ENCODE results near the gene MAST4.

Gene MAST4

DNA sequence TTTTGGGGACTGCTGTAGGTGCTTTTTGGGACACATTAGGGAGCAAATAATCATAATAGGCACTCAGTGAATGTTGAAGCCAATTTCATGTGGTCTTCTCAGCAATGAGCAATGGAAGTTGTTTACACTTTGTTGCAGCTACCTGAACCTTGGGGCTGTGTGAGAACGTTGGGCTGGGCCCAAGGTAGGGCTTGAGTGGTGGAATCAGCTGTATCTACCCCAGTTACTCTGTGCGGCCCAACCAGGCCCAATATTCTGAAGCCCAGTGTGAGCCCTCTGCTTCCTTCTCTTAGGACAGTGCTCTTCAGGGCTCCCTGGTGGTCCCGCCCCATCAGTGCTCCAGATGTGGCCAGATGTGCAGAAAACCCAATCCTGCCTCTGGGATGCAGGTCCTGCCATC is 38.4 kb downstream of the MAST4 start:
- no peak for DNase-seq
- in situ Hi-C loops (cut with HindIII; ENCODE audit: low pct_ligation_motif_present, low pct_unique_long_range_greater_than_20kb, low sequenced_read_pairs) = no loop called here

DNA sequence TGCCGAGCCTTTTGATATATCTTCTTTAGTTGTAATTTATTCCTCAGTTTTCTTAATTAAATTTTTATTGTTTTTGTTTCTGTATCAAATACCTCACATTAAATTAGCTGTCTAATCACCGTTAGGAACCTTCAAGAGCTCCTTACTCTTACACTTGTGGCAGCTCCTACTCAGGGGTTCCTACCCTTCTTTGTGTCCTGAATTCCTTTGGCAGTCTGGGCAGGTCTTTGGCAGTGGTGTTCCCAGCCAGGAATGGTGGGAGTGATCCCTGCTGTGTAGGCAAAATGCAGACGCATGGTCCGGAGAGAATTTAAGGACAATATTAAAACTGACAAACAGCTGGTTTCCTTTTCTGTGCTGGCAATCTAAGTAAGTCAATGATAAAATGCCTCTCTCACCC is 41.8 kb downstream of the MAST4 start:
- DNase-seq = no peak
- in situ Hi-C loops (cut with HindIII; ENCODE audit: low pct_ligation_motif_present, low pct_unique_long_range_greater_than_20kb, low sequenced_read_pairs) = no loop called here

DNA sequence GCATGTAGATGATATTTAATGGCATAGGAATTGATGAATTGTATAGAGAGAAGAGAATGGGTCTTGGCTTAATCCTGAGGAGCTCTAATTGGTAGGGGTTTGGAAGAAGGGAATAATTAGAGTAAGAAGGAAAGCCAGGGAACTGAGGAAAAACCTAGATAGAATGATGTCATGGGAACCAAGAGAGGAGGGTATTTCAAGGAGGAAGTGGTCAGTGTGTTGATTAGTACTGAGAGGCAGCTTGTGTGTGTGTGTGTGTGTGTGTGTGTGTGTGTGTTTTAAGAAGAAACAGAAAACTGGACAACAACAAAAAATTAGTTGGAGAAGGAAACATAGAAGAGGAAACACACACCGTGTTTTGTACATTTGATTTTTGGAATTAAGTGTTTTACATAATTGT is 42.8 kb downstream of the MAST4 start:
- in situ Hi-C loops (cut with HindIII; ENCODE audit: low pct_ligation_motif_present, low pct_unique_long_range_greater_than_20kb, low sequenced_read_pairs) = no loop called here
- no peak for DNase-seq

DNA sequence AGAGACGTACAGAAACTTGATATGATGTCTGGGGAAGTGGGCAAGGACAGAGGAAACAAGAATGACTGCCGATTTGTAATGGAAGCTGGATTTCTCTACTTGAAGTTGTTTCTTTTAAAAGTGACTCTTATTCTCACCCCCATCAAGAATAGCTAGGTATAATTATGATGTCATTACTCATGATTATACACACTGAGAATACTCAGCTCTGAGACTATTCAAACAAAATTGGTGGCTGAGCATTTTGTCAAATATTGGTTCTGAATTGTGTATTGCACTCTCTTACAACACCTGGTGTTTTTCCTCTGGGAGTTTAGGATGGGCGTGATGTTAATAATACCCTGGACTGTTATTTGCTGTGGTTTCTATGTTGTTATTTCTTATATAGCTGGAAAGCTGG is 46.3 kb downstream of the MAST4 start:
- in situ Hi-C loops (cut with HindIII; ENCODE audit: low pct_ligation_motif_present, low pct_unique_long_range_greater_than_20kb, low sequenced_read_pairs) = no loop called here

DNA sequence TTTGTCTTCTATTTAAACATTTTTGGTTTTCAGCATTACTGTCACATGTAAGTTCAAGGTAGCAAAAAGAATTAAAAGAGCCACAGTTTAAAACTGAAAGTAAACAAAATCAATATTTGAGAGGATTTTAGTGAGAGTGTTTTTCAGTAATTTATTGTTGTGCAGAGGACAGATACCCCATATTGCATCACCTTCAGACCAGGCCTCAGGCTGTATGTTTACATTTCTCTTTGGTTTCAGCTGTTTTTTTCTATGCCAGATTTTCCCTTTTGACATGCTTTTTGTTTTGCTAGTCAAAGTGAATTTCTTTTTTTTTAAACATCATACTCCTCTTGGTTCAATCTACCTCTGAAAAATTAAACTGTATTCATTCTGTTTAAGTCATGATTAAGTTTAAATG is 47.2 kb downstream of the MAST4 start:
- no peak for DNase-seq

More for the DNA sequence above, 46.3 kb downstream of the MAST4 start:
- DNase-seq = no peak

DNA sequence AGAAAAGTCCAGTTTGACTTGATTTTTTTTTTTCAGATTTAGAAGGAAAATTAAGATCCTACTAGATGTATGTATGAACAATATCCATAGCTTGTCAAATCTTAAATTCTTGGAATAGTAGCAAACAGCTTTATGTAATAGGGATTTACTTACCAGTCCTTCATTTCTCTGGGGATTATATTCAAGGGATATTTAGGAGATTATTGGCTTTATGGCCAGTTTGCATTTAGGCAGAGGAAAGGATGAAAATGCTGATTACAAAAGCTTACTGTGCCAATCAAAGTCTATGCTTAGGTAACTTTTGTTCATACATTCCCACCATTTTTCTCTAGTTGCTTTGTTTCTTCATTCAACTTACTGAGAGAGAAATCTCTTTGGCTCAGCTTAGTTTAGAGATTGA is 47.9 kb downstream of the MAST4 start:
- in situ Hi-C loops (cut with HindIII; ENCODE audit: low pct_ligation_motif_present, low pct_unique_long_range_greater_than_20kb, low sequenced_read_pairs) = no loop called here
- DNase-seq = no peak

More for the DNA sequence above, 47.2 kb downstream of the MAST4 start:
- in situ Hi-C loops (cut with HindIII; ENCODE audit: low pct_ligation_motif_present, low pct_unique_long_range_greater_than_20kb, low sequenced_read_pairs) = no loop called here

DNA sequence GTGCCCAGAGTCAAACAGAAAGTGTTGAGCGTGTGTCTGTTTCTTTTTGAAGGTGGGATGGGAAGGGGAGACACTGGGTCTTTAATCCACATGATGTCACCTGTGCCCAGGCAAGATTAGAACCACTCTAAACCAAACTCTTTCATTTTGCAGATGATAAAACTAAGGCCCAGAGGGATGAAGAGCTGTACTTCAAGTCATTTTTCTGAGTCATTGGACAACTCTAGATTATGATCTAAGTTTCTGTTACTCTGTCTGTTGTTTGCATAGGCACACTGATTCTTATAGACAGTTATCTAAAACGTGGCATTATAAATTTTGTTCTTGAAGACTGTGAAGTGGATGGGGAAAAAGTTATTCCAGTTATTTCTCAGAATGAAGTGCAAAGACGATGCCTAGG is 48.8 kb downstream of the MAST4 start:
- in situ Hi-C loops (cut with HindIII; ENCODE audit: low pct_ligation_motif_present, low pct_unique_long_range_greater_than_20kb, low sequenced_read_pairs) = no loop called here

DNA sequence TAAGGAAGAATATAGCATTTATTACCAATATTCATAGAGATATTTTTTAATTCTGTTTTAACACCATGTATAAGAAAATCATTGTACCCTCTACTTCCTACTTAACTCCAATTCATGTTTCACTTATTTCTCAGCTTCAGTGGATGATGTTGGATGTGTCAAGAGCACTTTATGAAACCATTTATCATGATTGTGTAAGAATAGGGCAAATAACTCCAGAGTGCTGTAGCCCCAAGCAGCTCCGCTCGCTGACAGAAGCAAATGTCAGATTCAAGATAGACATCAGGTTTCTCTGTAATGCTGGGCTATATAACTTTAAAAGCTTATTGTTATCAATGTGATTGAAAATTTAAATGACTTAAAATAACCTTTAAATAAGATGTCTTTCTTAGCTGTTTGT is 50.4 kb downstream of the MAST4 start:
- in situ Hi-C loops (cut with HindIII; ENCODE audit: low pct_ligation_motif_present, low pct_unique_long_range_greater_than_20kb, low sequenced_read_pairs) = no loop called here

More for the DNA sequence above, 48.8 kb downstream of the MAST4 start:
- no peak for DNase-seq

DNA sequence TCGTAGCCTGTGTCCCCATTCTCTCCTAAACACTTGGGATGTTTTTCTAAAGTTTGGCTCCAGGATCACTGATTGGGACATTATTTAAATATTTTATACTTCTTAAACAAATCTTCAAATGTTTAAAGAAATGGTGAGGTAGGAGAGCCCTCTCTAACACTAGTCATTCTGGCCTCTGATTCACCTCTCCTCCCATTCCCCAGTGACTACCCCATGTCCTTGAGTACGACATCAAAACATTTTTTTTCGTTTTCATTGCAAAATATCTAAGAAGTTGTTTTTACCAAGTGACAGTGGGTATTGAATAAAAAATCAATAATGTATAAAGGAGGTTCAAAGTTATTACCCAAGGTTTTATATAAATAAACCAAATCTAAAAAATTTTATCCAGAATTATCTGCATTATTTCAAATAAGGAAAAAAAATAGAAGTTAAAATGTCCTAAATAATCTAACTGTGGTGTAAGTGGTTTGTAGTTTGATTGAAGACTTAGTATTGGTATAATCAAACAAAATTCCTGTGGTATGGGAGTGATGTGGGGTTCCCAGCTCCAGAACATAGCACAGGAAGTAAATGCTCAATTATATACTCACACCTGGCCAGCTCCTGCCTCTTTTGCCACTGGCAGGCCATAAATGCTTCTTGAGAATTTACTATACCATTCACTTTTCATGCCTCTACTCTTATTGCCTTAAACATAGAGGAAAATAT is 51.1 kb downstream of the MAST4 start:
- in situ Hi-C loops (cut with HindIII; ENCODE audit: low pct_ligation_motif_present, low pct_unique_long_range_greater_than_20kb, low sequenced_read_pairs) = no loop called here
- DNase-seq = no peak

More for the DNA sequence above, 50.4 kb downstream of the MAST4 start:
- DNase-seq = no peak

DNA sequence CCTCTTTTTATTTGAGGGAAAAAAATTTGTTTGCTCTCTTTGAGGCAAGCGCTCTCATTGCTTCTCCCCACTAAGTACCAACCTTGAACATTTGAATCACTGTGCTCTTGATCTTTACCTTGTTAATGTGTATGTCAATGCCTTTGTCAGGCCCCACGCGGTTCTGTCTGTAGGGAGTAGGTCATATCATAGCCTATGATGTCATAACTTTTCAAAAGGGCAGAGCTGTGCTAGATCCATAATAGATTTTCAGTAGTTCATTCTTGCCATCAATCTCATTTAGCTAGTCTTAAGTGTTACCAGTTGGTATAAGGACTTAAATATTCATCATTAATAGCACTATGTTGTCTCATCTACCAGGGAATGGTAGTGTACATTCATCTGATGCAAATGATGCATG is 56.6 kb downstream of the MAST4 start:
- no peak for DNase-seq
- in situ Hi-C loops (cut with HindIII; ENCODE audit: low pct_ligation_motif_present, low pct_unique_long_range_greater_than_20kb, low sequenced_read_pairs) = no loop called here

DNA sequence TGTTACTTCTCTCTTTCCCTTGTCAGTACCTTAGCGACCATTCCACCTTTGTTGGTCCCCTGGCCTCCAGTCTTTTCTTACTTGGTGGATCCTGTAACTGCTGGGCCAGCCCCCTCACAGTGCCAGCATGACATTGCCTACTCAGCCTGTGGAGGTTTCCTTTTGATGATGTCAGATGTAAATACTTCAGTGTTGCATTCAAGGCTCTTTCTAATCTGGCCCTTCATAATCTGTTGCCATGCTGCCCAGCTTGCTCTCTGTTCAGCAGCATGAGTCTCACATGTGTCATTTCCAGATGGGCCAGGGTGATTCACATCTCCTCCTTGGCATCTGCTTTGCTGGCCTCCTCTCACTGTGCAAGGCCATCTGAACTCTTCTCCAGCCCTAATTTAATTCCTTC is 57.1 kb downstream of the MAST4 start:
- no peak for DNase-seq
- in situ Hi-C loops (cut with HindIII; ENCODE audit: low pct_ligation_motif_present, low pct_unique_long_range_greater_than_20kb, low sequenced_read_pairs) = no loop called here

DNA sequence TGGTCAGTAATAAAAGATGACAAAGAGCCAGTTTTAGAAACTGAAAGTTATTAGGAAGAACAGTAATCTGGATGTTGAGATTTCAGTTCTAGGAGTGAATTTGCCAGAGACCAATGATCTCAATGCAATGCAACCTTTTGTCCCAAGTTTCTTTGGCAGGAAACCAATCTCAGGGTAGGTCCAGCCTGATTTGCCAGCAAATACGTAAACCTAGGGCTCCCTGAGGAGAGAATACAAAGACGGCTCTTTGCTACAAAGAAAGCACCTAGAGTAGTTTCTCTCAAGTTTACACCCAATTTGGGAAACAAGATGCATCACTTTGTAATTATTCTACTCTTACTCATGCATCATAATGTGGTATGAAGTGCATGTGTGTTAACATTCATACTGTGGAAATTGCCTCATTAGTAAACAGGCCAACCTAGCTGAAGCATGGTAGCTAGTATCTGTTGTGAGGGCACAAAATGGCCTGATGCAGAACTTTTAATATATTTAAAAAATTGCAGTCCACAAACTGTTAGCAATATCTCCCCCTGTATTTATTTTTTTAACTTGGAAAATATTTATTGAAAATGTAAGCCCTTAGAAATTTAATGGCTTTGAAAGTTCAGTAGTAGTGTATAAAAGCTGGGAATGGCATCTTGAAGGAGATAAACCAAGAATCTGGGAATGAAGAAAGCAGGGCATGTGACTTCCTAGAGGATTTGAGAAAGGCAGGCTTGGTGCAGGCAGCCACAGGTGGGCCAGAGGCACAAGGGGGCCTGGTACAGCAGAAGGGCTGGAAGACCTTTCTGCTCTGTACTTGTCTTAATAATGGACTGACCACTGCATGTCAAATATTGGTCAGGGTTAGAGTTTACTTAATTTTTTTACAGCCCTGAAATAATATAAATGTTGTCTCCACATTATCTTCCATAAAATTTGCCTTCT is 59.5 kb downstream of the MAST4 start:
- in situ Hi-C loops (cut with HindIII; ENCODE audit: low pct_ligation_motif_present, low pct_unique_long_range_greater_than_20kb, low sequenced_read_pairs) = no loop called here
- DNase-seq = no peak

DNA sequence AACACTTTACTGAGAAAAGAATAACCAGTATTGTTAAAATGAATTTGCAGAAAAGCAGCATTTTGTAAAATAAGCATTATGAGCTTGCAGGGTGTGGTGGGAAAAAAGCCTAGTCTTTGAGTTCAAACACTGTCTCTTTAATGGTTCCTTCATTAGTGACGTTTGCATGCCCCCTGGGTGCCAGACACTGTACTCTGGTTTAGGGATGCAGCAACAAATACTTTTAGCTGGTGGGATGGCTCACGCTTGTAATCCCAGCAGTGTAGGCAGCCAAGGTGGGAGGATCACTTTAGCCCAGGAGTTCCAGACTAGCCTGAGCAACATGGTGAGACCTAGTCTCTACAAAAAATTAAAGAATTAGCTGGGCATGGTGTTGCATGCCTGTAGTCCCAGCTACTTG is 62.3 kb downstream of the MAST4 start:
- in situ Hi-C loops (cut with HindIII; ENCODE audit: low pct_ligation_motif_present, low pct_unique_long_range_greater_than_20kb, low sequenced_read_pairs) = no loop called here
- no peak for DNase-seq

DNA sequence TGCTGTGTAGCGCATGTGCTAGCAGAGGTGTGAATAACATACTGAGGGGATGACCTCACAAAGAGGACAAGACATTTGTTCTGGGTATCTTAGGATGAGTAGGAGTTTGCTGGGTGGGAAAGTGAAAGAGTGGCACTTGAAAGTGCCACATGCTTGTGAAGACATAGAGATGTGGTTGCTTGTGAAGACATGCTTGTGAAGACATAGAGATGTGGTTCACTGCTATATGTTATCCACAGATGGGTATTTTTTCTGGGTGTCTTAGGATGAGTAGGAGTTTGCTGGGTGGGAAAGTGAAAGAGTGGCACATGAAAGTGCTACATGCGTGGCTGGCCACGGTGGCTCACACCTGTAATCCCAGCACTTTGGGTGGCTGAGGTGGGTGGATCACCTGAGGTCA is 63.6 kb downstream of the MAST4 start:
- DNase-seq = no peak
- in situ Hi-C loops (cut with HindIII; ENCODE audit: low pct_ligation_motif_present, low pct_unique_long_range_greater_than_20kb, low sequenced_read_pairs) = no loop called here

DNA sequence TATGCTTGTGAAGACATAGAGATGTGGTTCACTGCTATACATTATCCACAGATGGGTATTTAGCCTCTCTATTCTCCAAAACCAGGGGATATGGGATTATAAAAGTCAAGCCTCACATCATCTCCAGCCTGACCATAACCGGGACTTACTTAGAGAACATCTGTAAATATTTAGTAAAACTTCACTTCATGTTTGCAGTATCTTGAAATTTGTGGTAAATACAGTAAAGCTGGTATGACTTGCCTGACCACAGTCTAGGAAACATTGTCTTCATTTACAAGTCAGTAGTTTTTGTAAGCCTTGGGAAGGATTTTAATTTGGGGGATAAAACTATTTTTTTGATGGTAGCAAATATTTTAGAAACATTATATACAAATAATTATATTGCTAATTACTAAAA is 64.2 kb downstream of the MAST4 start:
- no peak for DNase-seq
- in situ Hi-C loops (cut with HindIII; ENCODE audit: low pct_ligation_motif_present, low pct_unique_long_range_greater_than_20kb, low sequenced_read_pairs) = no loop called here

DNA sequence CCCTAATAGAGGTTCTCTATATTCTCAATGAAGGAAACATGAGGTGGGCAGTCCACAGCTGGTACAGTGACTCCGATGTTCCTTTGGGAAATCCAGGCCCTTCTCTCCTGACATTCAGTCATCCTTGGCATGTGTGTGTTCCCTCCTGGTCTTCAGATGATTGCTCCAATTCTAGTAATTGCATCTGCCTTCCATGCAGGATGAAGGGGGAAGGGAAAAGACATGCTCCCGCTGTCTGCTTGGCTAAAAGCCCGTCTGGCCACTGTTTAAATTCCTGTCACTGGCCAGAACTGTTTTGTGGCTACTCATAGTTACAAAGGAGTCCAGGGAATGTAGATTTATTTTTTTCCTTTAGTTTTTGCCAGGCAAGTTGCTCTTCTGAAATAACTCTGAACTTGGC is 65.0 kb downstream of the MAST4 start:
- in situ Hi-C loops (cut with HindIII; ENCODE audit: low pct_ligation_motif_present, low pct_unique_long_range_greater_than_20kb, low sequenced_read_pairs) = no loop called here

DNA sequence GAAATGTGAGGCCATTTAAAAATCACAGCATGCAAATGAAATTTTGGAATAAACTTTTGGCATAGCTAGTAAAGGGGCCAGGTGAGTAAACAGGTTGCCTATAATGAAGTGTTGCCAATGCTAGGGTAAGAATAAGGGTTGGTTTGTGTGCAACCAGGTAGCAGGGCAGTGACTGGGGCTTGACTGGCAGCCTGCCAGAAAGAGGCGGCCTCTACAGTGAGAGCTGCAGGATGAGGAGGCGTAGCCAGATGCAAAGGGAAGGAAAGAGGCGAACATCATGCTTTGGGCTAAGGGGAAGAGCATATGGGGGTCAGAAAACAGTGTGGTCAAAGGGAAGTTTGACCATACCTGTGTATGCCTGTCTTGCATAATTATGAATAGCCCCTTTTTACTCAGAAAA is 70.6 kb downstream of the MAST4 start:
- in situ Hi-C loops (cut with HindIII; ENCODE audit: low pct_ligation_motif_present, low pct_unique_long_range_greater_than_20kb, low sequenced_read_pairs) = no loop called here
- no peak for DNase-seq

More for the DNA sequence above, 65.0 kb downstream of the MAST4 start:
- no peak for DNase-seq

DNA sequence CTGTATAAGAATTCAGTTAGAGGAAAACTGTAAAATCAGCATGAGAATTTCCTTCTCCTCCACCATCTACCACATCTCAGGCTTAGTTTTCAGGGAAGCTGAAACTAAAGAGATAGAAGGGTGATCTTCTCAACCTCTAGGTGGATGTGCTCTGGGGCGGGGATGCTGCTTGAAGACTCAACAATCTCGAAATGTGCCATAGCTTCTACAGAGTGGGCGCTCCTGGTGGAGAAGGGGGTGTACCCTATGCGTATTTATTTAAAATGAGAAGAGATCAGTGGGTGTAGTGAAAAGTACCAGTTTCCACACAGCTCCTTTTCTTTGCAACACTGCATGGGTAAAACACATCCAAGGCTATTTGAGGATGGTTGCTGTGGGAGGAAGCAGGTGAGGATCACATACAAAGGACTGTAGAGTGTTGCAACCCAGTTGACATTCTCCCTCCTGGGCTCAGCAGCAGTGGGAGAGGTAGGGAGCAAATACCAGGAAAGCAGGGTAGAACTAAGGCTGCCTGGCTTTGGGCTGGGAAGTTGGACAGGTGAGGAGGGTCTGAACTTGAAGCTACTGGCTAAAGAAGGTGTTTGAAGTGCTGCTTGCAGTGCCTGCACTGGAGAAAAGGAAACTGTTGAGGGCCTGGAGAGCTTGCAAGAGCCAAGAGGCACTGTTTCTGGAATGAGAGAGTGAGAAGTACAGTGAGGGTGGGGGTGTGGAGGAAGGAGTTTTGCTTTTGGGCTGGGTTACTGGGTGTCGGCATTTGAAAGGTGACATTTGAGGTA is 73.1 kb downstream of the MAST4 start:
- in situ Hi-C loops (cut with HindIII; ENCODE audit: low pct_ligation_motif_present, low pct_unique_long_range_greater_than_20kb, low sequenced_read_pairs) = no loop called here
- no peak for DNase-seq

DNA sequence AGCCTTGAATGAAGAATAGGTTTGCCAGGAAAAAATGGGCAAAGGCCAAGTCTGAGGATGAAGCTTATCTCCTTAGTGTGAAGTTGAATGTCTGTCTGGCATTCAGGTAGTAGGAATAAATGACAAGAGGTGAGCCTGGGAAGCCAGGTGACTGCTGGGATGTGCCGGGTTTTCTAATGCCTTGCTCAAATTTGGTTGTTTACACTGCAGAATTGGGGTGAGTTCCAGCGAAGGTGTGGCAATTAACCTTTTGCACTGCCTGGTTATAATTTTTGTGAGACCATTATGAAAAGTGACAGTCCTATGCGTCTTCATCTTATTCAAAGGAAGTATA is 73.6 kb downstream of the MAST4 start:
- no peak for DNase-seq
- in situ Hi-C loops (cut with HindIII; ENCODE audit: low pct_ligation_motif_present, low pct_unique_long_range_greater_than_20kb, low sequenced_read_pairs) = no loop called here
